Endometrial microvascular endothelial cells (primary cell): Measurements from ENCODE around the gene CEP152. TPM values are rescaled to one million over a fixed set of nuclear protein-coding genes. Genes with fewer than 3 reads are reported as not detected.

Source experiments
- in situ Hi-C: cut with HindIII; loops from 2 replicates; pipeline ENCODE4 v1.10.0; 2017; ENCODE audit warnings: low sequenced_read_pairs, low pct_unique_long_range_greater_than_20kb; ENCODE audit errors: inconsistent ontology term
- total RNA-seq: library from RNA; depleted of rRNA; stranded (reverse); fragments of >200 nt; gene quantifications from one replicate; pipeline ENCODE4 v1.2.3, GENCODE V29; 2015; ENCODE audit errors: inconsistent ontology term

Gene CEP152
- total RNA-seq, 1 donor from 2014 or later = 3.4 TPM

- in situ Hi-C loops = no loop called here
Measured at GRCh38 chr15:48719668-48720067, 91.2 kb downstream of the CEP152 start.

- in situ Hi-C loops = no loop called here
Measured at GRCh38 chr15:48718646-48719045, 92.2 kb downstream of the CEP152 start.

- in situ Hi-C loops = no loop called here
Measured at GRCh38 chr15:48717458-48717857, 93.4 kb downstream of the CEP152 start.

- in situ Hi-C loops = no loop called here
Measured at GRCh38 chr15:48712546-48712945, 98.3 kb downstream of the CEP152 start.

GRCh38 chr15:48710952-48711495 is 99.8 kb downstream of the CEP152 start:
- in situ Hi-C loops = no loop called here

- in situ Hi-C loops = no loop called here
Measured at GRCh38 chr15:48708641-48709040, 102.2 kb downstream of the CEP152 start.

- in situ Hi-C loops = no loop called here
Measured at GRCh38 chr15:48705381-48705780, 105.5 kb downstream of the CEP152 start.

DNA sequence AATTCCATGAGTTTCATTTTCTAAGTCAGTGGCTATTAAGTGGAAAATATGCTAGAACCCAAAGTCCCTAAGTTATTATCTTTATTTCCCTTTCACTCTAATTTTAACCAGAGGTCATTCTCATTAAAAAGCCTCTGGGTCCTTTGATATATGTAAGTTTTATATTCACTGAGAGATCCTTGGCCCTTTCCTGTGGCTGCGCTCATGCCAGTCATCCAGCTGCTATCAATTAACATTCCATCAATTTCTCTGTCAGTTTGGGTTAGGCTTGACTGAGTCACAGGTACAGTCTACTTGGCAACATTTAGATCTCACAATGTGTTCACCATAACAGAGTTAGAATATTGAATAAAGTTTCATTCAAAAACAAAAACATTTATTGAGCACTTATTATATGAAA is 107.3 kb downstream of the CEP152 start:
- in situ Hi-C loops = no loop called here

DNA sequence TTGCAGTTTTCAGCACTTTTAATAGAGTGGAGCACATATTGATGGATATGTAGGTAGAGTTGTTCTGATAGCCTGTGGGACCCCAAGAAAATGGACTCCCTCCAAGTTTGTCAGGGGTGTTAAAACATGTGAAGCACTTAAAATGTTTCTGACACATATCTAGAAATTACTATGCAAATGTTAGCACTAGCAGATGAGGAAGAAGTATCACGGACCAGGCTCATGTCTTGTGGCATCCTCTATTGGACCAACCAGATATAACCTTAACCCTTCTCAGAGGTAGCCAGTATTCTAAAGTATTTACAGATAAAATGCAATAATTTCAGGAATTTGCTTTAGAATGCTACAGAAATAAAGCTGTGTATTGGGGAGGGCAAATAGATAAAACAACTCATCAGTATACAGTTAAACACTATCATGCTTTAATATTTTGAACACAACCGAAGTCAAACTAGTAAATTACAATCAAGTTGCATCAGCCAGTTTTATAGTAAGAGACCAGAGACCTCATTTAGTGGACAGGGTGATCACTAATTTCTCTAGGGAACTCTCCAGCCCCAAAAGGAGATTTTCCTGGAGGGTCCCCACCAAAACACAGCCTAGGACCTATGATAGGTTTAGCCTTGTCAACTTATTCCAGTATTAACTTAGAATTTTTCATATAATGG is 108.2 kb downstream of the CEP152 start:
- in situ Hi-C loops = no loop called here

DNA sequence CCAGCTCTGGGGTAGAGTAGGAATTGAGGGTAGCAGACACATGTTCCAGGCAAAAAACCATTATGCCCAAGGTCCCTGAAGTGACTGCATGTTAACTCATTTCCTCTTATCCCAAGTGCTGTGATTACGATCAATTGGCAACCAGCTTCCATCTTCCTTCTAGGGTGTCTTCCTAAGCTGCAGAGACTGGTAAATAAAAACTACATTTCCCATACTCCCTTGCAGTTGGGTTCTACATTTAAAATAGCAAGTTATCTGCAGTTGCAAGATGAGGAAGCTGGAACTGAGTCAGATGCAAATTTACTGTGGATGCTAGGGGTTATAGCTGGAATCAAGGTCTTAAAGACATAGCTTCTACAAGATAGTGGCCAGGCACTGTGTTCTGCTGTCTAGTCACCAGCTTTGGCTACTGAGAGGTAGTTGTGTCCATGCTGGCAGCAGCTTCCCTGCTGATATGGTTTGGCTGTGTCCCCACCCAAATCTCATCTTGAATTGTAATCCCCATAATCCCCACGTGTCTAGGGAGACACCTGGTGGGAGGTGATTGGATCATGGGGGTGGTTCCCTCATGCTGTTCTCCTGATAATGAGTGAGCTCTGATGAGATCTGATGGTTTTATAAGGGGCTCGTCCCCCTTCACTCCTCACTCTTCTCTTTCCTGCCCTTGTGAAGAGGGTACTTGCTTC is 114.1 kb downstream of the CEP152 start:
- in situ Hi-C loops = no loop called here

DNA sequence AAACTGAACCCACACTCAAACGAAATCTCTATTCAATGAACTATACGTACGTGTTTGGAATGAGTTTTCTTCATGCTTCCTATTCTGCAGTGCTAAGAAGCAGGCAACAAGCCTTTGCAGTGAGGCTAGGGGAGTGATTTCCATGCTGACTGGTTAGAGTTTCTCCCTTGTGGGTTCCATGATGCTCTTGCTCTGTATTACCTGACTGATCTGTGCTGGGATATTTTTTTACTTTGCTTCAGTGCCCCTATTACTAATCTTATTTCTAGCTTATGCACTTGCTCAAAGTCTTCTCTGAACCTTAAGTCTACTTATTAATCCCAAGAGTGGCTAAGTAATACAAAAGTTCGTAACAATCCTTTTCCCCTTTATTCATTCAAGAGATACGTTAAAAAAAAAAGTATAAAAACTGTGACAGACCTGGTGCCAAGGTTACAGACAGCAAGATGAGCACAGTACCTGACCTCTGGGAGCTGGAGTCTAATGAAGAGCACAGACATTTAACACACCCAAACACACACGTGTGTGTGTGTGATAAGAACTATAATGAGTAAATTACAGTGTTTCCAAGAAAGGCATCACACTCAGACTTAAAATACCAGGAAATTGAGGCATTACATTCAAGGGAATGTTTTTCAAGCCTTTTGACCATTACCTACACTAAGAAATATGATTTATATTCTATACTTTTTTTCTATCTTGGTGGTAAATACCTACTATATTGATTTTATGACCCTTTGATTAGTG is 114.9 kb downstream of the CEP152 start:
- in situ Hi-C loops = no loop called here

- in situ Hi-C loops = no loop called here
Measured at GRCh38 chr15:48695088-48695826, 115.6 kb downstream of the CEP152 start.

GRCh38 chr15:48693484-48693883 is 117.4 kb downstream of the CEP152 start:
- in situ Hi-C loops = no loop called here

DNA sequence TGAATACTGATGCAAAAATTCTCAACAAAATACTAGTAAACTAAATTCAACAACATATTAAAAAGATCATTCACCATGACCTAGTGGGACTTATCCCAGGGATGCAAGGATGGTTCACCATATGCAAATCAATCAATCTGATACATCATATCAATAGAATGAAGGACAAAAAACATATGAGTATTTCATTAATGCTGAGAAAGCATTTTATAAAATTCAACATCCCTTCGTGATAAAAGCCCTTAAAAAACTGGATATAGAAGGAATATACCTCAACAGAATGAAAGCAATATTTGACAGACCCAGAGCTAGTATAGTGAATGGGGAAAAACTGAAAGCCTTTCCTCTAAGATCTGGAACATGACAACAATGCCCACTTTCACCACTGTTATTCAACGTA is 122.4 kb downstream of the CEP152 start:
- in situ Hi-C loops = no loop called here

Other genes starting within 250 kb of the CEP152 start
- 36.3 TPM for gene FBN1, start 165.4 kb downstream of the CEP152 start, total RNA-seq
- 221 TPM for gene EID1, start 67.1 kb upstream of the CEP152 start, total RNA-seq
- 0.09 TPM for gene SHC4, start 152.8 kb upstream of the CEP152 start, total RNA-seq
- 28.0 TPM for gene SECISBP2L, start 235.4 kb upstream of the CEP152 start, total RNA-seq